Lower leg skin (tissue), 3 donors: Measurements from ENCODE around the gene CCDC136.

Source experiments
- CTCF ChIP-seq, 3 donors: fragments of 450-650 bp; IDR thresholded peaks; one replicate each; pipeline ENCODE4 v1.5.1; 2016; ENCODE audit warnings: antibody characterized with exemption in 3 of 3, mild to moderate bottlenecking in 3 of 3, moderate library complexity in 2 of 3
- POLR2A ChIP-seq, 2 donors: fragments of 450-650 bp; IDR thresholded peaks; one replicate each; pipeline ENCODE4 v1.6.1; 2016 to 2017; ENCODE audit warnings: antibody characterized with exemption in 2 of 2, mild to moderate bottlenecking in 1 of 2, moderate library complexity in 1 of 2

DNA sequence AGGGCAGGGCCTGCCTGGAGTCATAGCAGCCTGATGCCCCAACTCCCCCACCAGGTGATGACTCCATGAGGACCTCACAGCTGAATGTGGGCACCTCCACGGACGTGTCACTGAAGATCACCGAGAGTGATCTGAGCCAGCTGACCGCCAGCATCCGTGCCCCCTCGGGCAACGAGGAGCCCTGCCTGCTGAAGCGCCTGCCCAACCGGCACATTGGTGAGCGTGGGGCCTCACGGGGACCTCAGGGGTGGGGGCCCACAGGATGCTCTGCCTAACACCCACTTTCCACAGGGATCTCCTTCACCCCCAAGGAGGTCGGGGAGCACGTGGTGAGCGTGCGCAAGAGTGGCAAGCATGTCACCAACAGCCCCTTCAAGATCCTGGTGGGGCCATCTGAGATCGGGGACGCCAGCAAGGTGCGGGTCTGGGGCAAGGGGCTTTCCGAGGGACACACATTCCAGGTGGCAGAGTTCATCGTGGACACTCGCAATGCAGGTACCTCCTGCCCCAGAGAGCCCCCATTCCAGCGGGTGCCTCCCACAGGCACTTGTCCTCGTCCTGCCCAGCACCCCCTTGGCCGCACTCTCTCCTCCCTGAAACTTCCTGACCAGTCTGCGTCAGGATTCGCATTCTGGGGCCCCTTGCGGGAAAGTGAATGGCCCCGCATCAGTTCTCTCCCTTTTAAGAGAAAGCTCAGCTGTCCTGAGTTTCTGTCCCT lies 60.9 kb downstream of the CCDC136 start:
- TF ChIP-seq CTCF (IDR thresholded peaks at IDR 0.05) (no peak), POLR2A (IDR thresholded peaks at IDR 0.05) (no peak)
